ENCODE results near the gene TMEM9. TPM values are rescaled to one million over a fixed set of nuclear protein-coding genes. Genes with fewer than 3 reads are reported as not detected.

TMEM9 gene
- total RNA-seq, 6 experiments from 2014 or later: 27.0 to 47.4 (median 35.6) TPM

DNA sequence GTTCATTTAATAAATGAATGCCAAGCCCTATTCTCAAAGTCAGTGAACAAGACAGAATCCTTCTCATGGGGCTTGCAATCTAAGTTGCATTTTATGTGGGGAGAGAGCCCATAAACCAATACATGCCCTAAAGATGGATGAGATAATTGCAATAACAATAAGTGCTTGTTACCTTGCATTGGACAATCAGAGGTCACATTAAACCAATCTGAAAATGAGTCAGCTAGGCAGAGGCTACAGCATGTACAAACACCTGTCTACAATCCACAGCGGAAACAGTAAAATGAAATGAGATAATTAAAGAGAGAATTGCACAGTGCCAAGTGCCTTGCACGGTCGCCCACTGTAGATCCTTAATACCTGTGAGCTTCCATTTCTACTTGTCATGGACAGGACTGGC, 28.9 kb upstream of the TMEM9 start:
- Histone ChIP-seq H3K4me1 (no peaks in the 10 kb centered on the region), H3K4me3 (no peak overlapping the region), H3K9me3 (no peaks in the 10 kb centered on the region), H3K36me3 (no peaks in the 10 kb centered on the region), H3K27me3 (no peaks in the 10 kb centered on the region), H3K27ac (no peak overlapping the region)
- WGBS (ENCODE audit: insufficient coverage, low coverage, low lambda C conversion rate, missing lambda C conversion rate): 90% methylated on average over 3 of the region's 3 CpGs
- DNase-seq: no peak
- intact Hi-C loops (cut with DNase I): no loop called here
- TF ChIP-seq CTCF (IDR thresholded peaks at IDR 0.05): no peak
- TF ChIP-seq POLR2A (IDR thresholded peaks at IDR 0.05): no peak
- no peak for ATAC-seq

GRCh38 chr1:201181726-201182125, 27.5 kb upstream of the TMEM9 start:
- intact Hi-C loops (cut with DNase I): no loop called here
- Histone ChIP-seq H3K9me3 (no peaks in the 10 kb centered on the region), H3K27me3 (no peaks in the 10 kb centered on the region), H3K4me1 (no peaks in the 10 kb centered on the region), H3K36me3 (no peaks in the 10 kb centered on the region), H3K27ac (no peak overlapping the region), H3K4me3 (no peak overlapping the region)
- no peak for DNase-seq
- TF ChIP-seq CTCF (IDR thresholded peaks at IDR 0.05): no peak
- TF ChIP-seq POLR2A (IDR thresholded peaks at IDR 0.05): no peak
- ATAC-seq: no peak
- WGBS (ENCODE audit: insufficient coverage, low coverage, low lambda C conversion rate, missing lambda C conversion rate): 57% methylated on average over 2 of the region's 2 CpGs

DNA sequence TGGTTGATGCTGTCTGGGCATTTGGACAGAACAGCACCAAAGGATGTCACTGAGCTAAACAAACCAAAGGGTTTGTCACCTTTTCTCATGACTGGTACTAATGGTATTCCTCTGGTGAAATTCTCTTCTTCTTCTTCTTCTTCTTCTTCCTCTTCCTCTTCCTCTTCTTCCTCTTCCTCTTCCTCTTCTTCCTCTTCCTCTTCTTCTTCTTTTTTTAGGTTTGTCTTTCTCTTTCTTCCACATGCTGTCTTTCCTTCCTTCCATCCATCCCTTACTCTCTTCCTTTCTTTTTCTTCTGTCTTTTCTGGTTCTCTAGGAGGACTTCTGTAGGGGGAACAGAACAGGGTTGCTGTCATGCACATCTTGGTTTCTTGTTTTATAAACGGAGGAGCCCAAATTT, 27.0 kb upstream of the TMEM9 start:
- no peaks in the 10 kb centered on the region for H3K9me3 ChIP-seq
- TF ChIP-seq POLR2A (IDR thresholded peaks at IDR 0.05) (no peak), CTCF (IDR thresholded peaks at IDR 0.05) (no peak)
- no peak overlapping the region for H3K27ac ChIP-seq
- intact Hi-C loops (cut with DNase I): no loop called here
- no peak for DNase-seq
- no peaks in the 10 kb centered on the region for H3K4me1 ChIP-seq
- WGBS (ENCODE audit: insufficient coverage, low coverage, low lambda C conversion rate, missing lambda C conversion rate): 67% methylated on average over 1 of the region's 1 CpG
- no peaks in the 10 kb centered on the region for H3K36me3 ChIP-seq
- no peak for ATAC-seq
- no peaks in the 10 kb centered on the region for H3K27me3 ChIP-seq
- no peak overlapping the region for H3K4me3 ChIP-seq

GRCh38 chr1:201180901-201181300, 26.6 kb upstream of the TMEM9 start:
- intact Hi-C loops (cut with DNase I): no loop called here
- no peak overlapping the region for H3K27ac ChIP-seq
- DNase-seq (no peak), ATAC-seq (no peak)
- no peaks in the 10 kb centered on the region for H3K4me1 ChIP-seq
- no peak overlapping the region for H3K4me3 ChIP-seq
- WGBS (ENCODE audit: insufficient coverage, low coverage, low lambda C conversion rate, missing lambda C conversion rate): 98% methylated on average over 4 of the region's 6 CpGs
- no peaks in the 10 kb centered on the region for H3K36me3 ChIP-seq
- H3K9me3 ChIP-seq: no peaks in the 10 kb centered on the region
- H3K27me3 ChIP-seq: no peaks in the 10 kb centered on the region
- no peak for TF ChIP-seq POLR2A (IDR thresholded peaks at IDR 0.05)
- TF ChIP-seq CTCF (IDR thresholded peaks at IDR 0.05): no peak

- no peak for DNase-seq
- Histone ChIP-seq H3K36me3 (no peaks in the 10 kb centered on the region), H3K27me3 (no peaks in the 10 kb centered on the region), H3K4me3 (no peak overlapping the region), H3K4me1 (peaks cover 0 to 3% (median 0%) of the 10 kb centered on the region in 4 donors), H3K27ac (no peak overlapping the region), H3K9me3 (no peaks in the 10 kb centered on the region)
- 50% methylated on average over 1 of the region's 1 CpG for WGBS (ENCODE audit: insufficient coverage, low coverage, low lambda C conversion rate, missing lambda C conversion rate)
- TF ChIP-seq POLR2A (IDR thresholded peaks at IDR 0.05): no peak
- TF ChIP-seq CTCF (IDR thresholded peaks at IDR 0.05): no peak
- no peak for ATAC-seq
- intact Hi-C loops (cut with DNase I): no loop called here
Measured at GRCh38 chr1:201180141-201180540, 25.9 kb upstream of the TMEM9 start.
